GM19351 (cell line): ENCODE results near the gene SCGB3A1.

ENCODE experiments used
- ATAC-seq: cut with Tn5 transposase; IDR thresholded peaks from one replicate; pipeline ENCODE4 v1.9.1; 2021; ENCODE audit warnings: mild to moderate bottlenecking, moderate library complexity; ENCODE audit not compliant: unreplicated experiment

Gene SCGB3A1

GRCh38 chr5:180606215-180606785 lies 15.0 kb upstream of the SCGB3A1 start:
- ATAC-seq: no peak

- peak; percentile 69 for ATAC-seq
These were observed 14.4 kb upstream of the SCGB3A1 start for GRCh38 chr5:180605554-180606214.

- ATAC-seq: no peak
These were observed 13.0 kb upstream of the SCGB3A1 start for GRCh38 chr5:180604271-180604670.

GRCh38 chr5:180603076-180603594 lies 11.8 kb upstream of the SCGB3A1 start:
- ATAC-seq: no peak

- no peak for ATAC-seq
These were observed 11.3 kb upstream of the SCGB3A1 start for GRCh38 chr5:180602481-180603075.

- no peak for ATAC-seq
These were observed 10.5 kb upstream of the SCGB3A1 start for GRCh38 chr5:180601591-180602480.

GRCh38 chr5:180600554-180601041 lies 9.3 kb upstream of the SCGB3A1 start:
- ATAC-seq: no peak

GRCh38 chr5:180599981-180600553 lies 8.8 kb upstream of the SCGB3A1 start:
- ATAC-seq: no peak

- no peak for ATAC-seq
These were observed 8.3 kb upstream of the SCGB3A1 start for GRCh38 chr5:180599590-180599914.

- ATAC-seq: no peak
These were observed 7.7 kb upstream of the SCGB3A1 start for GRCh38 chr5:180598797-180599589.

GRCh38 chr5:180598316-180598701 lies 7.0 kb upstream of the SCGB3A1 start:
- no peak for ATAC-seq

GRCh38 chr5:180596668-180597231 lies 5.5 kb upstream of the SCGB3A1 start:
- ATAC-seq: no peak

- no peak for ATAC-seq
These were observed 4.9 kb upstream of the SCGB3A1 start for GRCh38 chr5:180596115-180596667.

- no peak for ATAC-seq
These were observed 4.2 kb upstream of the SCGB3A1 start for GRCh38 chr5:180595381-180596114.

GRCh38 chr5:180595046-180595379 lies 3.7 kb upstream of the SCGB3A1 start:
- ATAC-seq: no peak

- ATAC-seq: no peak
These were observed 3.2 kb upstream of the SCGB3A1 start for GRCh38 chr5:180594311-180595045.

GRCh38 chr5:180593446-180594206 lies 2.3 kb upstream of the SCGB3A1 start:
- no peak for ATAC-seq
